Neuronal stem cell (in vitro differentiated cells): ENCODE results near the gene SORL1.
A peak's percentile ranks its signal among the peaks of the same experiment; 100 is the strongest.

Experiments used
- DNase-seq: peaks from one replicate; pipeline ENCODE4 v3.0.0-alpha.2; 2013; ENCODE audit warnings: low spot score
- H2AFZ ChIP-seq: one replicate; pipeline ENCODE4 v1.6.1; 2013; ENCODE audit warnings: mild to moderate bottlenecking, low read length, inconsistent platforms
- H2AK5ac ChIP-seq: 2 replicates; pipeline ENCODE4 v1.6.1; 2013; ENCODE audit warnings: low read depth, mild to moderate bottlenecking, inconsistent platforms, low read length, moderate library complexity, mixed read lengths
- H2BK120ac ChIP-seq: 2 replicates; pipeline ENCODE4 v1.6.1; 2013; ENCODE audit warnings: low read depth, mild to moderate bottlenecking, inconsistent platforms, low read length, moderate library complexity, mixed read lengths
- H2BK12ac ChIP-seq: one replicate; pipeline ENCODE4 v1.6.1; 2013; ENCODE audit warnings: low read length, inconsistent platforms
- H2BK15ac ChIP-seq: 2 replicates; pipeline ENCODE4 v1.6.1; 2013; ENCODE audit warnings: mild to moderate bottlenecking, low read length, inconsistent platforms, mixed read lengths
- H2BK5ac ChIP-seq: one replicate; pipeline ENCODE4 v1.6.1; 2013; ENCODE audit warnings: inconsistent platforms, mild to moderate bottlenecking, low read length, moderate library complexity
- H3K14ac ChIP-seq: one replicate; pipeline ENCODE4 v1.6.1; 2013; ENCODE audit warnings: low read length, inconsistent platforms
- H3K18ac ChIP-seq: 2 replicates; pipeline ENCODE4 v1.6.1; 2013; ENCODE audit warnings: low read length, inconsistent platforms
- H3K23ac ChIP-seq: 2 replicates; pipeline ENCODE4 v1.6.1; 2013; ENCODE audit warnings: low read depth, mild to moderate bottlenecking, mixed read lengths, low read length, inconsistent platforms; ENCODE audit not compliant: poor library complexity
- H3K27ac ChIP-seq: replicated peaks from 3 replicates; pipeline ENCODE4 v1.5.1; 2013; ENCODE audit warnings: low read length, inconsistent platforms
- H3K27me3 ChIP-seq, 3 experiments: 2 replicates each; pipeline ENCODE4 v1.6.1; 2013; ENCODE audit warnings: low read length in 3 of 3, mild to moderate bottlenecking in 2 of 3, inconsistent platforms in 1 of 3, low read depth in 1 of 3, mixed read lengths in 1 of 3, moderate library complexity in 1 of 3; ENCODE audit not compliant: control insufficient read depth in 3 of 3, insufficient read depth in 3 of 3
- H3K36me3 ChIP-seq, 2 donors: replicated peaks in 1 of 2; 2 replicates each; pipeline ENCODE4 v1.6.1; 2013; ENCODE audit warnings: low read length in 2 of 2; ENCODE audit not compliant: control insufficient read depth in 2 of 2, insufficient read depth in 2 of 2
- H3K4ac ChIP-seq: 2 replicates; pipeline ENCODE4 v1.6.1; 2013; ENCODE audit warnings: inconsistent platforms, mild to moderate bottlenecking, low read length, moderate library complexity
- H3K4me1 ChIP-seq, 2 donors: 1 replicate in 1 of 2; 2 replicates in 1 of 2; pipeline ENCODE4 v1.6.1; 2013; ENCODE audit warnings: low read length in 2 of 2, low read depth in 1 of 2; ENCODE audit not compliant: control insufficient read depth in 2 of 2, insufficient read depth in 1 of 2
- H3K4me2 ChIP-seq: one replicate; pipeline ENCODE4 v1.6.1; 2013; ENCODE audit warnings: mild to moderate bottlenecking, low read length, inconsistent platforms; ENCODE audit not compliant: insufficient read depth, poor library complexity, severe bottlenecking
- H3K4me3 ChIP-seq, 2 donors: 2 replicates each; pipeline ENCODE4 v1.5.1; 2013; ENCODE audit warnings: low read length in 2 of 2, mild to moderate bottlenecking in 2 of 2, inconsistent platforms in 1 of 2, moderate library complexity in 1 of 2
- H3K79me1 ChIP-seq: one replicate; pipeline ENCODE4 v1.6.1; 2013; ENCODE audit warnings: low read depth, mild to moderate bottlenecking, inconsistent platforms, low read length, moderate library complexity
- H3K9ac ChIP-seq: one replicate; pipeline ENCODE4 v1.6.1; 2013; ENCODE audit warnings: mild to moderate bottlenecking, low read depth, low read length, inconsistent platforms; ENCODE audit not compliant: poor library complexity
- H3K9me3 ChIP-seq, 2 donors: replicated peaks in 1 of 2; 2 replicates each; pipeline versions ENCODE3 to v1.6.1; 2013; ENCODE audit warnings: low read length in 2 of 2, mild to moderate bottlenecking in 2 of 2, inconsistent platforms in 1 of 2, low read depth in 1 of 2, mixed read lengths in 1 of 2, moderate library complexity in 1 of 2; ENCODE audit not compliant: control insufficient read depth in 2 of 2, insufficient read depth in 1 of 2
- H4K8ac ChIP-seq: one replicate; pipeline ENCODE4 v1.6.1; 2013; ENCODE audit warnings: low read depth, mild to moderate bottlenecking, inconsistent platforms, low read length, moderate library complexity
- H4K91ac ChIP-seq: one replicate; pipeline ENCODE4 v1.6.1; 2013; ENCODE audit warnings: low read length, low read depth, mild to moderate bottlenecking, inconsistent platforms; ENCODE audit not compliant: poor library complexity
- WGBS, 2 donors: extraction: QIAGEN DNeasy Blood & Tissue Kit; methylation state at CpG; one replicate each; pipeline ENCODE4 v1.1.7; 2013; ENCODE audit warnings: missing lambda C conversion rate in 2 of 2, mixed read lengths in 1 of 2; ENCODE audit not compliant: insufficient read length in 2 of 2, insufficient replicate concordance in 1 of 2; ENCODE audit errors: extremely low coverage in 2 of 2; 5-methylcytosine and 5-hydroxymethylcytosine counted together

Gene SORL1

GRCh38 chr11:121513807-121514206, 61.7 kb downstream of the SORL1 start:
- no peak overlapping the region for H3K4me3 ChIP-seq
- WGBS, 2 donors, result no CpG with 5 or more reads among the region's 11 CpGs
- H2BK15ac ChIP-seq, result no peak overlapping the region
- H2AFZ ChIP-seq, result no peak overlapping the region
- H3K4me2 ChIP-seq, result no peak overlapping the region
- no peak overlapping the region for H2BK12ac ChIP-seq
- no peaks in the 10 kb centered on the region for H3K9me3 ChIP-seq
- no peak overlapping the region for H4K91ac ChIP-seq
- H3K4ac ChIP-seq, result no peak overlapping the region
- no peak overlapping the region for H3K14ac ChIP-seq
- H2BK120ac ChIP-seq, result no peak overlapping the region
- no peak overlapping the region for H2BK5ac ChIP-seq
- H3K4me1 ChIP-seq, result peaks cover 4 to 12% of the 10 kb centered on the region in 2 donors
- H3K36me3 ChIP-seq, result peaks cover 0 to 23% of the 10 kb centered on the region in 2 donors
- H4K8ac ChIP-seq, result no peak overlapping the region
- H3K9ac ChIP-seq, result no peak overlapping the region
- no peaks in the 10 kb centered on the region for H3K27me3 ChIP-seq
- H3K79me1 ChIP-seq, result no peaks in the 10 kb centered on the region
- no peak overlapping the region for H3K23ac ChIP-seq
- no peak for DNase-seq
- no peak overlapping the region for H2AK5ac ChIP-seq
- no peak overlapping the region for H3K18ac ChIP-seq
- H3K27ac ChIP-seq, result no peak overlapping the region

DNA sequence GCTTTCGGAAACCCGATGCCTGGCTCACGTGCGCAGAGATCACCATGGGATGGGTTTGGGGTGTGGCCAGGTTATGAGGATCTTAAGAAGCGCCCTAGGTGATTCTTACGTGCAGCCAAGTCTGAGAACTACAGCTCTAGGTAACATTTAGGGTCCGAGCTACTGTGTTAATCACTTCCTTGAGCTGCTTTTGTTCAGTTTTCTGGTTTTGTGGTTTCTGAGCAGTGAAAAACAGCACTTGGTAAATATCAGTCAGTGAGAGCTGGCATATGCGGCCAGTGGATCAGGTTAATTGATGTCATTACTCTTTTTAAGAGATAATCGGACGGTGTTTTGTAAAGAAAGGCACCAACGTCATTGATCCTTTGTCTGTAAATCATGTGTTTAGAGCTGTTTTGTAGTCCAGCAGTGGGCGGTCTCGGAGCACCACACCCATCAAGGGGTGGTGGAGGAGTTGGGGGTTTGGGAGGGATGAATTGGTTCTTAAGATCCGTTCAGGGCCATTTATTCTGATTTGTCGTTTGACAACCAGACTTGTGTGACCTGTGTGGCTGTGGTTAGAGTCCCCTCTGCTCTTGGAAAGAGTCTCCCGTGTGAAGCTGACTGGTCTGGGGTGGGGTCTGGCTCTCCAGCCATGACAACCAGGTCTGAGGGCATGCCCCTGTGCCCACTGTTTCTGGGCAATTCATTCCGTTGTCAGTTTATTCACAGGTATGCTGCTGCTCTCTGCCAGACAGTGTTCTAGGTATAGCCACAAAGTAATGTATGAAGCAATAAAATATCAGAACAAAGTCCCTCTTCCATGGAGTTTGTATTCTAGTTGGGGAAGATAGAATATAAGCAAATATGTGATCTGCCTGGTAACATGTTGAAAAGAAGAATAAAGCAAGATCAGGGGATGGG, 62.6 kb downstream of the SORL1 start:
- no peak overlapping the region for H2AK5ac ChIP-seq
- H3K4me2 ChIP-seq, result no peak overlapping the region
- no peak overlapping the region for H3K4ac ChIP-seq
- no peak overlapping the region for H2BK12ac ChIP-seq
- H2BK5ac ChIP-seq, result no peak overlapping the region
- peaks cover 0 to 23% of the 10 kb centered on the region in 2 donors for H3K36me3 ChIP-seq
- no peak overlapping the region for H3K27ac ChIP-seq
- H3K18ac ChIP-seq, result no peak overlapping the region
- H4K91ac ChIP-seq, result no peak overlapping the region
- H3K4me3 ChIP-seq, result no peak overlapping the region
- DNase-seq, result no peak
- no CpG with 5 or more reads among the region's 17 CpGs for WGBS, 2 donors
- H3K23ac ChIP-seq, result no peak overlapping the region
- H3K14ac ChIP-seq, result no peak overlapping the region
- no peak overlapping the region for H2BK120ac ChIP-seq
- H3K79me1 ChIP-seq, result no peaks in the 10 kb centered on the region
- H2AFZ ChIP-seq, result no peak overlapping the region
- H4K8ac ChIP-seq, result no peak overlapping the region
- no peaks in the 10 kb centered on the region for H3K9me3 ChIP-seq
- no peak overlapping the region for H2BK15ac ChIP-seq
- H3K4me1 ChIP-seq, result peaks cover 0 to 10% of the 10 kb centered on the region in 2 donors
- H3K27me3 ChIP-seq, result no peaks in the 10 kb centered on the region
- no peak overlapping the region for H3K9ac ChIP-seq

- no peak for DNase-seq
- Histone ChIP-seq H3K14ac (no peak overlapping the region), H4K91ac (no peak overlapping the region), H3K9me3 (no peaks in the 10 kb centered on the region), H3K27me3 (no peaks in the 10 kb centered on the region), H3K79me1 (no peaks in the 10 kb centered on the region), H3K27ac (no peak overlapping the region), H3K9ac (no peak overlapping the region), H2BK15ac (no peak overlapping the region), H3K36me3 (peaks cover 0 to 23% of the 10 kb centered on the region in 2 donors), H3K4me1 (peaks cover 0 to 10% of the 10 kb centered on the region in 2 donors), H2BK120ac (no peak overlapping the region), H3K4ac (no peak overlapping the region), H4K8ac (no peak overlapping the region), H2AFZ (no peak overlapping the region), H2BK5ac (no peak overlapping the region), H3K23ac (no peak overlapping the region), H3K18ac (peak overlapping the region; percentile 22), H2AK5ac (no peak overlapping the region), H2BK12ac (no peak overlapping the region), H3K4me3 (no peak overlapping the region), H3K4me2 (no peak overlapping the region)
- WGBS, 2 donors, result no CpG with 5 or more reads among the region's 2 CpGs
Measured at GRCh38 chr11:121515335-121515671, 63.2 kb downstream of the SORL1 start.

DNA sequence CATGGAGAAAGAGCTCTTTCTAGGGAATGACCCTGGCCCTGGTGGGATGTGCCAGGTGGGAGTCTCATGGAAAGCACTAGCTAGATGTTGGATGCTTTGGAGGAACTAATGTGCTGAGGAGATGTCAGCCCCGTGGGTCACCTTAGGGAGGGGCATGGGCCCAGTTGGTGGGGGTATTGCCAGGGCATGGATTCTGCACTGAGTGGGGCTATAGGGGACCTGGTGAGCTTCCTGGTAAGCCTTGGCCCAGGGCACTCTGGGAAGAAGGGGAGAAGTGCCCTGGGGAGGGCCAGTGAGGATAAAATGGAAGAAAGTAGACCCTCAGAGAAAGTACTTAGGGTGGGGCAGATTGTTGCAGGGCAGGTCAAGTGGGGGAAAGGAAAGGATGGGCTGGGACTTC, 65.9 kb downstream of the SORL1 start:
- no peaks in the 10 kb centered on the region for H3K27me3 ChIP-seq
- no peak overlapping the region for H3K9ac ChIP-seq
- H3K79me1 ChIP-seq, result no peaks in the 10 kb centered on the region
- peaks cover 1 to 38% of the 10 kb centered on the region in 2 donors for H3K36me3 ChIP-seq
- no peak overlapping the region for H4K91ac ChIP-seq
- peaks cover 0 to 3% of the 10 kb centered on the region in 2 donors for H3K9me3 ChIP-seq
- no peak overlapping the region for H3K18ac ChIP-seq
- H2AFZ ChIP-seq, result no peak overlapping the region
- no peak overlapping the region for H2AK5ac ChIP-seq
- no peak overlapping the region for H4K8ac ChIP-seq
- no peak overlapping the region for H2BK15ac ChIP-seq
- H3K14ac ChIP-seq, result no peak overlapping the region
- H3K4me1 ChIP-seq, result peaks cover 0 to 10% of the 10 kb centered on the region in 2 donors
- H2BK12ac ChIP-seq, result no peak overlapping the region
- no peak overlapping the region for H3K4me3 ChIP-seq
- H3K23ac ChIP-seq, result no peak overlapping the region
- H3K4me2 ChIP-seq, result no peak overlapping the region
- H3K4ac ChIP-seq, result no peak overlapping the region
- DNase-seq, result no peak
- H2BK120ac ChIP-seq, result no peak overlapping the region
- H2BK5ac ChIP-seq, result no peak overlapping the region
- no CpG with 5 or more reads among the region's 1 CpG for WGBS, 2 donors
- H3K27ac ChIP-seq, result no peak overlapping the region
